Spinal cord (tissue), 10 donors: ENCODE measurements around the gene SDK2. TPM values are rescaled to one million over a fixed set of nuclear protein-coding genes. Genes with fewer than 3 reads are reported as not detected.
A peak's percentile ranks its signal among the peaks of the same experiment; 100 is the strongest.
"Not testable (repeated sequence)": the region's sequence is repeated elsewhere in the genome, so short reads cannot be mapped to it uniquely, and the experiment has no call there.

Source experiments
- DNase-seq, 6 donors: peaks; one replicate each; pipeline versions ENCODE4 v3.0.0 to v3.0.0-alpha.2; 2013 to 2015; ENCODE audit warnings: low spot score in 6 of 6, low read depth in 4 of 6
- H3K27ac ChIP-seq: one replicate; pipeline ENCODE4 v1.5.1; 2013; ENCODE audit warnings: low read depth, low read length, control low read depth
- H3K27me3 ChIP-seq: one replicate; pipeline ENCODE4 v1.6.1; 2013; ENCODE audit warnings: low read length; ENCODE audit not compliant: control insufficient read depth, insufficient read depth
- H3K36me3 ChIP-seq: one replicate; pipeline ENCODE4 v1.6.1; 2013; ENCODE audit warnings: low read length; ENCODE audit not compliant: control insufficient read depth, insufficient read depth
- H3K4me1 ChIP-seq: one replicate; pipeline ENCODE4 v1.6.1; 2013; ENCODE audit warnings: low read length; ENCODE audit not compliant: control insufficient read depth, insufficient read depth
- H3K4me3 ChIP-seq: one replicate; pipeline ENCODE4 v1.5.1; 2013; ENCODE audit warnings: low read depth, low read length, control low read depth
- H3K9me3 ChIP-seq: one replicate; pipeline ENCODE4 v1.6.1; 2013; ENCODE audit warnings: low read length; ENCODE audit not compliant: control insufficient read depth, insufficient read depth
- WGBS: methylation state at CpG from one replicate; pipeline ENCODE4 v1.1.5; 2013; ENCODE audit warnings: missing lambda C conversion rate; ENCODE audit not compliant: insufficient coverage; 5-methylcytosine and 5-hydroxymethylcytosine counted together
- polyA plus RNA-seq, 2 donors: library from polyadenylated mRNA; unstranded; fragments of 120-200 nt; gene quantifications; one replicate each; pipeline ENCODE4 v1.2.1, GENCODE V29; 2013; ENCODE audit not compliant: insufficient read length in 2 of 2
- total RNA-seq, 2 donors: library from RNA; depleted of rRNA in 1 of 2; stranded (reverse); fragments of 120-200 nt in 1 of 2; fragments of >200 nt in 1 of 2; gene quantifications; one replicate each; pipeline versions ENCODE4 v1.2.3 to v1.2.4, GENCODE V29; 2013 to 2014
- donor health status: healthy.

The SDK2 gene
- total and polyA plus RNA-seq, 4 donors, result 10.9 to 14.4 (median 12.7) TPM

DNA sequence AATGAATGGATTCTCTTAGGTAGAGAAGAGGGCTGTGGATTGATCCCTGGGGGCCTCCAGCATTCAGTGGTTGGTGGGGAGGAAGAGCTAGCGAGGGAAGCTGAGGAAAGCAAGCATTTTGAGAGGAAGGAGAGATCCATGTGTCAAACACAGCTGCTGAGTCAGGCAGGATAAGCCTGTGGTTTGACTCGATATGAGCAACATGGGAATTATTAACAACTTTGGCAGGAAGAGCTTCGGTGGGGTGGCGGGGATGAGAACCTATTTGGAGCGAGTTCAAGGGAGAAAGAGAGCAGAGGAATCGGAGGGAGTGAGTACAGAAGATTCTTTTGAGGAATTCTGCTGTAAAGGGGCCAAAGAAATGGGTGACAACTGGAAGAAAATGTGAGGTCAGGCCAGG is 273.0 kb downstream of the SDK2 start:
- Histone ChIP-seq H3K9me3 (no peaks in the 10 kb centered on the region), H3K4me3 (no peak overlapping the region), H3K27me3 (peaks cover 2% of the 10 kb centered on the region), H3K27ac (no peak overlapping the region), H3K4me1 (peaks cover 32% of the 10 kb centered on the region), H3K36me3 (peaks cover 26% of the 10 kb centered on the region)
- no peak for DNase-seq
- WGBS, result 80% methylated on average over 6 of the region's 6 CpGs

DNA sequence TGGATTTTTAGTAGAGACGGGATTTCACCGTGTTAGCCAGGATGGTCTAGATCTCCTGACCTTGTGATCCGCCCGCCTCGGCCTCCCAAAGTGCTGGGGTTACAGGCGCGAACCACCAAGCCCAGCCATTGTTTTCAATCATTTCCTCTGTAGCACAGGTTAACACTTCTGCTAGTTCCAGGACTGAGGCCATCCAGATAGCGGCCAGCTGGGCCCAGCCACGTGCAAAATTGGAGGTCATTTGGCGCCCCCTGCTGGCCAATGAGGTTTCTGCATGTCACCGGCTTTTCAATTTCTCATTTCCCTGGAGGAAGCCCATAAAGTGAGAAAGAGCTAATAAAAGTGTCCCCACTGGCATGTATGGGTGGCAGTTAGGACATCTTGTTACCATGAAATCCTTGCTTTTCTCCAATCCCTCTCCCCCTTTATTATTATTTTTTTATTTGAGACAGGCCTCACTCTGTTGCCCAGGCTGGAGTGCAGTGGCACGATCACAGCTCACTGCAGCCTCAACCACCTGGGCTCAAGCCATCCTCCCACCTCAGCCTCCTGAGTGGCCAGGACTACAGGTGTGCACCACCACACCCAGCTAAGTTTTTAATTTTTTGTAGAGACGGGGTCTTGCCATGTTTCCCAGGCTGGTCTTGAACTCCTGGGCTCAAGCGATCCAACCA is 274.3 kb downstream of the SDK2 start:
- Histone ChIP-seq H3K36me3 (peaks cover 33% of the 10 kb centered on the region), H3K4me1 (peaks cover 45% of the 10 kb centered on the region), H3K27ac (peak overlapping the region; percentile 33)
- WGBS, result 12% methylated on average over 7 of the region's 14 CpGs
- not testable (repeated sequence) for H3K9me3 ChIP-seq, H3K27me3 ChIP-seq, H3K4me3 ChIP-seq
- peak in 4 of 6 donors; percentile 70 to 93 (median 84) for DNase-seq

DNA sequence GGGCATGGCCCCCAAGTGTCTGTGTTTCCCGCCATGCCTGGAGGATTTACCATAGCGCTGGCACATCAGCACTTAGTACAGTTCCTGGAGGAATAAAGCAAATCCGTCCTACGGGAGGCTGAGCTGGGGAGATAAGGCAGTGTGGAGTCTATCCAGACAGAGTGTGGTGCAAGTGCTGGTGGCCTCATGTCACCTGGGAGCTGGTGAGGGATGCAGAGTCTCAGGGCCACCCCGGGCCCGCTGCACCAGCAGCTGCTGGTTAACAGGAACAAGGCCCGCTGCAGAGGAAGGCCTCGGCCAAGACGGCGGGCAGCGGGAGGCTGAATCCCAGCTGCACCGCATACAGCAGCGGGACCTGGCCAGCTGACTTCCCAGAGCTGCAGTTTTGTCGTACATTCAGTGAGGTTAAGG is 275.1 kb downstream of the SDK2 start:
- Histone ChIP-seq H3K4me3 (no peak overlapping the region), H3K4me1 (peaks cover 48% of the 10 kb centered on the region), H3K36me3 (peaks cover 31% of the 10 kb centered on the region), H3K27me3 (peaks cover 2% of the 10 kb centered on the region), H3K27ac (peak overlapping the region; percentile 33), H3K9me3 (no peaks in the 10 kb centered on the region)
- 32% methylated on average over 14 of the region's 14 CpGs for WGBS
- peak in 2 of 6 donors; percentile 51 to 54 for DNase-seq

DNA sequence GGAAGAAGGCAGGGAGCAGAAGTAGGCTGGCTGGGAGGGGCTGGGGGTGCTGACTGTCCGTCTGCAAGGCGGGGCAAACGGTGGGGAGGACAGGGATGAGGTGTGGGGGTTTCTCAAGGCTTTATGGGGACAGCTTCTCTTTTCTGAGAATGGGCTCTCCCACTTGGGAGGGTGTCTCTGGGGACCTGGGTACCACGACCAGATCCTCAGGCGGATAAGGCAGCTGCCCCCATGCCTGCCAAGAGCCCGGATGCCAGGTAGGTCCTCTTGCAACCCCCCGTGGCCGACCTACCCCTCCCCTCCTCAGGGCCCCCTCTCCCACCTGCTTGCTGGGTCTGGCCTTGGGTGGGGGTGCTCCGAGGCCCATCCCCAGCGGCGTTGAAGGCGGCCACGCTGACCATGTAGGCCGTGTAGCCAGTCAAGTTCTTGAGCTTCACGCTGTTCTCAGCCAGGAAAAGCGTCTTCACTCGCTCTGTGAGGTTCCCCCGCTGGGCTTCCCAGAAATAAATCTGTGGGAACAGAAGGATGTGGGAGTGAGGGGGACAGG is 276.1 kb downstream of the SDK2 start:
- no peak for DNase-seq

DNA sequence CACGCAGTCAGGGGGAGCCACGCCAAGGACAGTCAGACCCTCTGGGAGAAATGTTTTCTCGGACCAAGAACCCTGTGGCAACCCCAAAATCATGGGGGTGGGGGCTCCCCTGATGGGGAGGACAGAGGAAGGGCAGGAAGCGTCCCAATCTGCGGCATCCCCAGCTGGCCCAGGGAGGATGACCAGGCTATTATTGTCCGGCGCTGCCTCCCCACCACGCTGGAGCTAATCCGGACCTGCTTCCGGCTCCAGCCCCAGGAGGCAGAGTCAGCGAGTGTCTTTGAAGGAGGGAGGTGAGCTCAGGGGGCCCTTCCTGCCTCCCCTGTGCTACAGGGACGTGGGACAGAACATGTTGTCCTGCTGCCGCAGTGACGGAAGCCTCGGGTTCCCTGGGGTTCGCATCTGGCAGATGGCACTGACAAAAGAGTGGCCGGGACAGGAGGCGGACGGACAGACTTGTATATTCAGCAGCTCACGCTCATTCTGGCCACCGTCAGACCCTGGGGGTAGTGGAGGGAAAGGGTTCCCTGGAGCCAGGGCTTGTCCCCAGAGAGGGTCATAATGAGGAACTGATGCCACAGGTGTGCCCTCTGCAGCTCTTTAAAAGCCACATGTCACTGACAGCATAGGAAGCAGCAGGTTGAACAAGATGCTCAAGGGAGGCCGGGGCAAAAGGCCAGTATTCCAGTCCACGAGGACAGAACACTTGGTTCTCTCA is 278.2 kb downstream of the SDK2 start:
- Histone ChIP-seq H3K27me3 (peaks cover 2% of the 10 kb centered on the region), H3K9me3 (no peaks in the 10 kb centered on the region), H3K4me1 (peaks cover 71% of the 10 kb centered on the region), H3K36me3 (peaks cover 45% of the 10 kb centered on the region), H3K4me3 (no peak overlapping the region), H3K27ac (peak overlapping the region; percentile 82)
- WGBS, result 37% methylated on average over 23 of the region's 23 CpGs
- peak in 1 of 6 donors; percentile 32 for DNase-seq

More for the DNA sequence above, 276.1 kb downstream of the SDK2 start:
- 92% methylated on average over 15 of the region's 18 CpGs for WGBS
- no peaks in the 10 kb centered on the region for H3K9me3 ChIP-seq
- peaks cover 36% of the 10 kb centered on the region for H3K36me3 ChIP-seq
- H3K4me1 ChIP-seq, result peaks cover 54% of the 10 kb centered on the region
- no peak overlapping the region for H3K4me3 ChIP-seq
- H3K27ac ChIP-seq, result no peak overlapping the region
- H3K27me3 ChIP-seq, result peaks cover 2% of the 10 kb centered on the region

DNA sequence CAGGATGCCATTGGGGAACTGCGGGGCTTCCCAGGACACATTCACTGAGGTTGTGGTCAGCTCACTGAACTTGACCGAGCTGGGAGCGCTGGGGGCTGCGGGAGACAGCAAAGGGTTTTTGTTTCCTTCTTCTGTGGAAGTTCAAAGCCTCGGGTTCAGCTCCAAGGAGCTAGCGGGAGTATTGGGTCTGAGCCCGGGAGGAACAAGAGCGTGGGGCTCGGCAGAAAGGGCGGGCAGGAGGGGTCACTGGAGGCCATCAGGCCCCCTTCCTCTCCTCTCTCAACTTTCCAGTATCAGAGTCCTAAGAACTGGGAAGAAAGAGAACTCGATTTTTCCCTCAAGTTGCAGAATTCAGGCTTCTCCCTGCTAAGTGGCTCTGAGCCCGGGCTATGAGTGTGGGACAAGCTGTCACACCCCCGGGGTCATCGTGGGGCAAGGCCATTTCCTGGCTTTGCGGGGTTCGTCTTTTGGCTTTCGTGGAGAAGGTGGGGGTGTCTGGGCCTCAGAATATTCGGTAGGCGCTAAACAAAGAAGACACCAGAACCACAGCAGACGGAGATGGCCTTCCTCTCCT is 278.9 kb downstream of the SDK2 start:
- peaks cover 2% of the 10 kb centered on the region for H3K27me3 ChIP-seq
- H3K4me3 ChIP-seq, result no peak overlapping the region
- H3K36me3 ChIP-seq, result peaks cover 46% of the 10 kb centered on the region
- peaks cover 78% of the 10 kb centered on the region for H3K4me1 ChIP-seq
- H3K9me3 ChIP-seq, result no peaks in the 10 kb centered on the region
- 24% methylated on average over 13 of the region's 20 CpGs for WGBS
- DNase-seq, result peak in 1 of 6 donors; percentile 65
- H3K27ac ChIP-seq, result peak overlapping the region; percentile 82

DNA sequence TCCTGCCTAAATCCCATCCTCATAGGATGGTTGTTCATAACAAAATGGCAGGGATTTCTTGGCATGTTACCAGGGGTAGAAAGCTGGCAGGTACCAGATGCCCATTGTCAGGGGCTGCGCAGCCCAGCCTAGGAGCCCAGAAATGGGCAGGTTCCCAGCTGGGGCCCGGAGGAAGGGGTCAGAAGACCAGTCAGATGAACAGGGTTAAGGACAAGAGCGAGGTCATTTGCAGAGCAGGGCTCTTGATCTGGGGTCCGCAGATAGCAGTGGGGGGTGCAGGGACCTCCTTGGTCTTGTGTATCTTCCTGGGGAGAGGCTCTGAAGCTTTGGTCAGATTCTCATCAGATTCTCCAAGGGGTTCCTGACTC is 280.1 kb downstream of the SDK2 start:
- 82% methylated on average over 4 of the region's 4 CpGs for WGBS
- no peak for DNase-seq
- Histone ChIP-seq H3K27me3 (peaks cover 2% of the 10 kb centered on the region), H3K27ac (no peak overlapping the region), H3K4me3 (no peak overlapping the region), H3K9me3 (no peaks in the 10 kb centered on the region), H3K4me1 (peaks cover 83% of the 10 kb centered on the region), H3K36me3 (peaks cover 51% of the 10 kb centered on the region)

DNA sequence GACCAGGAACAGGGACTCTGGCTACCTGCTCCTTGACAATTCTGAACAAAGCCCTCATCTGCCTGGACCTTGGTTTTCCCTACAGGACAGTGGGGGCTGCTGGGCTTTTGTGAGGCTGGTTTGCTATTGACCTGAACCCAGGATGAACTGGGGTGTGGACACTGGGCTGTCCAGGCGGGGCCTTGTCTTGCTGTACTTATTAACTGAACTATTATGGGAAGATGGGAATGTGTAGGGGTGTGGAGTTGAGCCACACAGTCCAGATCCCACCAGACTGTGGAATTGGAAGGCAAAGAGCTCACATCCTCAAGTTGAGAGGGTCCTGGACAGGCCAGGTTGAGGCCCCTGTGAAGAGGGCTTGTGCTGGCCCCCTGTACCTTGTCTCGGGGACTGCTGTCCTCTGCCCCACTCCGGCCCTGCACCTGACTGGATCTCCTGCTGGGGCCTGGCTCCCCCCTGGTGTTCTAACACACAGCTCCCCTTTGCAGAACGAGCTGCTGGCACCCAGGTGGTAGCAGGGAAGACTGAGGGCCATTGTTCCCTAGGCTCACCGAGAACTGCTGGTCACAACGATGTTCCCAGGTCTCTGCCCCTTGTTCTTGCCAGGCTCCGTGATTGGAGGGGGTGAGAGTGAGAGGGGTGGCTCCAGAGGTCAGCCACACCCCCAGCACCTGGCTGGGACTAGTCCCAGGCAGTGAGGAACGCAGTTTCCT is 280.6 kb downstream of the SDK2 start:
- no peaks in the 10 kb centered on the region for H3K9me3 ChIP-seq
- no peak overlapping the region for H3K27ac ChIP-seq
- no peak for DNase-seq
- peaks cover 83% of the 10 kb centered on the region for H3K4me1 ChIP-seq
- peaks cover 53% of the 10 kb centered on the region for H3K36me3 ChIP-seq
- H3K27me3 ChIP-seq, result peaks cover 2% of the 10 kb centered on the region
- 68% methylated on average over 6 of the region's 8 CpGs for WGBS
- H3K4me3 ChIP-seq, result no peak overlapping the region

DNA sequence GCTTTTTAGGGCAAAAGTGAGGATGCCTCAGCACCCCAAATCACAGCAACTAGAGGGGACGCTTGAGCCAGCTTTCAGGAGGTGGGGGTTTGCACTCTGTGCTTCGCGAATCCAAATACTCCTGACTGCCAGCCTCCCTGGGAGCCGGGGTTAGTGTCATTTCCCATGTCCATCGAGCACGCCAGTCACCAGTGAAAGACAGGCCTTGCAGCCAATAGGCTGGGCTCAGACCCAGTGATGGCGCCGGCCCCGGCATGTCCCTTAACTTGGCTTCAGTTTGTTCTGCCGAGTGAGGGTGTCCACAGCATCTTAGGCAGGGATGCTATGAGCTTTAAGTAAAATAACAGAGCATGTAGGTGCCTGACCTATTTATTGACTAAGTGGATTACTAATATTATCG is 281.5 kb downstream of the SDK2 start:
- Histone ChIP-seq H3K9me3 (no peaks in the 10 kb centered on the region), H3K4me1 (peaks cover 85% of the 10 kb centered on the region), H3K36me3 (peaks cover 52% of the 10 kb centered on the region), H3K4me3 (no peak overlapping the region), H3K27ac (no peak overlapping the region), H3K27me3 (peaks cover 2% of the 10 kb centered on the region)
- DNase-seq, result no peak
- WGBS, result 72% methylated on average over 7 of the region's 11 CpGs
